Neural progenitor cell (in vitro differentiated cells): ENCODE measurements around the gene PMEL. TPM values are rescaled to one million over a fixed set of nuclear protein-coding genes. Genes with fewer than 3 reads are reported as not detected.
"Not testable (repeated sequence)": the region's sequence is repeated elsewhere in the genome, so short reads cannot be mapped to it uniquely, and the experiment has no call there.

Experiments used
- DNase-seq: peaks from one replicate; pipeline ENCODE4 v3.0.0-alpha.2; 2016; ENCODE audit warnings: low spot score
- H2AFZ ChIP-seq: fragments of 200-600 bp; sonication (generic); replicated peaks from 2 replicates; pipeline ENCODE4 v1.6.1; 2016; ENCODE audit warnings: antibody characterized with exemption
- H3F3A ChIP-seq: fragments of 200-600 bp; sonication (generic); 2 replicates; pipeline ENCODE4 v1.6.1; 2016; ENCODE audit warnings: antibody characterized with exemption, low read depth
- H3K27ac ChIP-seq: fragments of 200-600 bp; sonication (generic); 2 replicates; pipeline ENCODE4 v1.5.1; 2016; ENCODE audit warnings: mild to moderate bottlenecking
- H3K27me3 ChIP-seq: fragments of 200-600 bp; sonication (generic); 2 replicates; pipeline ENCODE4 v1.6.1; 2016; ENCODE audit warnings: mild to moderate bottlenecking, moderate library complexity
- H3K36me3 ChIP-seq: fragments of 200-600 bp; sonication (generic); 2 replicates; pipeline ENCODE4 v1.5.1; 2016
- H3K4me1 ChIP-seq: fragments of 200-600 bp; sonication (generic); 2 replicates; pipeline ENCODE4 v1.6.1; 2016; ENCODE audit warnings: mixed run types
- H3K4me2 ChIP-seq: fragments of 200-600 bp; sonication (generic); 2 replicates; pipeline ENCODE4 v1.6.1; 2016
- H3K4me3 ChIP-seq: fragments of 200-600 bp; sonication (generic); 2 replicates; pipeline ENCODE4 v1.5.1; 2016
- H3K79me2 ChIP-seq: fragments of 200-600 bp; sonication (generic); 2 replicates; pipeline ENCODE4 v1.6.1; 2016; ENCODE audit warnings: low read depth
- H3K9ac ChIP-seq: fragments of 200-600 bp; sonication (generic); 2 replicates; pipeline ENCODE4 v1.6.1; 2016
- H3K9me3 ChIP-seq: fragments of 200-600 bp; sonication (generic); 2 replicates; pipeline ENCODE4 v1.5.1; 2016; ENCODE audit warnings: low read depth
- H4K20me1 ChIP-seq: fragments of 200-600 bp; sonication (generic); 2 replicates; pipeline ENCODE4 v1.6.1; 2016; ENCODE audit warnings: low read depth
- H3K27ac Mint-ChIP-seq: 3 replicates; pipeline ENCODE4 v1.8.0; 2021; ENCODE audit warnings: mixed read lengths
- H3K27me3 Mint-ChIP-seq: 2 replicates; pipeline ENCODE4 v1.8.0; 2022; ENCODE audit warnings: low read depth, mild to moderate bottlenecking, inconsistent platforms, moderate library complexity, mixed read lengths; ENCODE audit not compliant: insufficient read depth
- H3K36me3 Mint-ChIP-seq: 3 replicates; pipeline ENCODE4 v1.8.0; 2021; ENCODE audit warnings: mixed read lengths
- H3K4me1 Mint-ChIP-seq: 3 replicates; pipeline ENCODE4 v1.8.0; 2021; ENCODE audit warnings: mixed read lengths
- H3K4me3 Mint-ChIP-seq: 3 replicates; pipeline ENCODE4 v1.8.0; 2021; ENCODE audit warnings: mild to moderate bottlenecking, moderate library complexity, mixed read lengths
- H3K9me3 Mint-ChIP-seq: 3 replicates; pipeline ENCODE4 v1.8.0; 2020; ENCODE audit warnings: mixed read lengths
- EZH2 ChIP-seq: fragments of 200-600 bp; sonication (generic); IDR thresholded peaks from 2 replicates; pipeline ENCODE4 v1.6.1; 2017; ENCODE audit warnings: antibody characterized with exemption, mild to moderate bottlenecking, moderate library complexity
- EZH2phosphoT487 ChIP-seq: fragments of 200-600 bp; sonication (generic); IDR thresholded peaks from 2 replicates; pipeline ENCODE4 v1.6.1; 2017; ENCODE audit warnings: antibody characterized with exemption
- total RNA-seq: library from RNA; depleted of rRNA; stranded (reverse); fragments of >200 nt; gene quantifications from 2 replicates; pipeline ENCODE4 v1.2.3, GENCODE V29; 2015; ENCODE audit warnings: low replicate concordance
- TF ChIP-seq, protein P1 (sequence below): fragments of 200-600 bp; sonication (generic); IDR thresholded peaks from 2 replicates; pipeline ENCODE4 v1.5.1; 2017; ENCODE audit warnings: antibody characterized with exemption, mild to moderate bottlenecking

PMEL gene
- total RNA-seq, 1 donor from 2014 or later = 207 TPM

DNA sequence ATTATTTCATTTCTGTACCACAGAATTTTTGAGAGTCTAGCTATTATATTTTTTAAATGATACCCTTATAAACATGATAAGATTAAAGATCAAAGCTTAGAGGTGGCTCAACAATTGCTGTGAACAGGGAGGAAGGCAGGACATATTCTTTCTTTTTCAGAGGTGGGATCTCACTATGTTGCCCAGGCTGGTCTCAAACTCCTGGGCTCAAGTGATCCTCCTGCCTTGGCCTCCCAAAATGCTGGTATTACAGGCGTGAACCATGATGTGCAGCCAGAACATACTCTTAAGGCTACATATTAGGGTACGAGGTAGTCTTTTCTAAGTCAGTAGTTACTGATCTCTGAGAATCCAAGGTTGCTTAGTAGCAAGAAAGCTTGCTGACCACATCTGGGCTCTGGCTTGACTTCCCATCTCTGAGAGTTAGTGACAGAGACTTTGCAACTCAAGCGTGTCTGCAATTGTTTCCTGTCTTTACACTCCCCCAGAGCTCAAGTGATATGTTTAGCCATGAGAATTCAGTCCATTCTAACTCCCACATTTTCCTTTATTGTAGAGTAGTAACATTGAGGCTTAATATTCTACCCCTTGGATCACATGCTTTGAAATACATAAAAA lies 16.6 kb upstream of the PMEL start:
- H3K36me3 ChIP-seq = no peaks in the 10 kb centered on the region
- no peak for DNase-seq
- Mint-ChIP-seq H3K36me3 (peaks cover 37% of the 10 kb centered on the region), H3K27ac (no peak overlapping the region), H3K27me3 (no peaks in the 10 kb centered on the region), H3K4me1 (no peaks in the 10 kb centered on the region), H3K4me3 (no peak overlapping the region), H3K9me3 (no peaks in the 10 kb centered on the region)
- peaks cover 27% of the 10 kb centered on the region for H4K20me1 ChIP-seq
- H3K9me3 ChIP-seq = no peaks in the 10 kb centered on the region
- no peaks in the 10 kb centered on the region for H3K27me3 ChIP-seq
- H3K4me2 ChIP-seq = no peak overlapping the region
- H3F3A ChIP-seq = no peaks in the 10 kb centered on the region
- no peak overlapping the region for H3K9ac ChIP-seq
- H2AFZ ChIP-seq = no peak overlapping the region
- H3K4me1 ChIP-seq = no peaks in the 10 kb centered on the region
- no peak overlapping the region for H3K27ac ChIP-seq
- H3K4me3 ChIP-seq = no peak overlapping the region
- H3K79me2 ChIP-seq = peaks cover 44% of the 10 kb centered on the region
- no peak for TF ChIP-seq EZH2
- TF ChIP-seq EZH2phosphoT487 = no peak
- TF ChIP-seq, protein P1, sequence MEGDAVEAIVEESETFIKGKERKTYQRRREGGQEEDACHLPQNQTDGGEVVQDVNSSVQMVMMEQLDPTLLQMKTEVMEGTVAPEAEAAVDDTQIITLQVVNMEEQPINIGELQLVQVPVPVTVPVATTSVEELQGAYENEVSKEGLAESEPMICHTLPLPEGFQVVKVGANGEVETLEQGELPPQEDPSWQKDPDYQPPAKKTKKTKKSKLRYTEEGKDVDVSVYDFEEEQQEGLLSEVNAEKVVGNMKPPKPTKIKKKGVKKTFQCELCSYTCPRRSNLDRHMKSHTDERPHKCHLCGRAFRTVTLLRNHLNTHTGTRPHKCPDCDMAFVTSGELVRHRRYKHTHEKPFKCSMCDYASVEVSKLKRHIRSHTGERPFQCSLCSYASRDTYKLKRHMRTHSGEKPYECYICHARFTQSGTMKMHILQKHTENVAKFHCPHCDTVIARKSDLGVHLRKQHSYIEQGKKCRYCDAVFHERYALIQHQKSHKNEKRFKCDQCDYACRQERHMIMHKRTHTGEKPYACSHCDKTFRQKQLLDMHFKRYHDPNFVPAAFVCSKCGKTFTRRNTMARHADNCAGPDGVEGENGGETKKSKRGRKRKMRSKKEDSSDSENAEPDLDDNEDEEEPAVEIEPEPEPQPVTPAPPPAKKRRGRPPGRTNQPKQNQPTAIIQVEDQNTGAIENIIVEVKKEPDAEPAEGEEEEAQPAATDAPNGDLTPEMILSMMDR = no peak

DNA sequence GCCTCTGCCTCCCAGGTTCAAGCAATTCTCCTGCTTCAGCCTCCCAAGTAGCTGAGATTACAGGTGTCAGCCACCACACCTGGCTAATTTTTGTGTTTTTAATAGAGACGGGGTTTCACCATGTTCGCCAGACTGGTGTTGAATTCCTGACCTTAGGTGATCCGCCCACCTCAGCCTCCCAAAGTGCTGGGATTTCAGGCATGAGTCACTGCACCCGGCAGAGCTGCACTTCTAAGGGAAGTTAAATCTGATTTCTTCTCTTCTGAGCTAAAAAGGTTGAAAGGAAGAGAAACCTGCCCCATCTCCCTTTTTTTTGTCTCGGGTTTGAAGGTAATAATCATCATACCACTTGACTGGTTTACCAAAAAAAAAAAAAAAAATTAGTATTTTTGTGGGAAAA lies 16.0 kb upstream of the PMEL start:
- H3F3A ChIP-seq, H2AFZ ChIP-seq, H3K27ac Mint-ChIP-seq, H3K9ac ChIP-seq, H3K9me3 ChIP-seq, H3K4me1 Mint-ChIP-seq, H3K36me3 ChIP-seq, H3K4me3 Mint-ChIP-seq, H3K4me3 ChIP-seq, H3K27me3 ChIP-seq, H3K9me3 Mint-ChIP-seq, H3K4me2 ChIP-seq, DNase-seq, H3K4me1 ChIP-seq, H3K27ac ChIP-seq, H3K27me3 Mint-ChIP-seq: not testable (repeated sequence)
- peaks cover 31% of the 10 kb centered on the region for H4K20me1 ChIP-seq
- peaks cover 49% of the 10 kb centered on the region for H3K79me2 ChIP-seq
- H3K36me3 Mint-ChIP-seq = peaks cover 39% of the 10 kb centered on the region

DNA sequence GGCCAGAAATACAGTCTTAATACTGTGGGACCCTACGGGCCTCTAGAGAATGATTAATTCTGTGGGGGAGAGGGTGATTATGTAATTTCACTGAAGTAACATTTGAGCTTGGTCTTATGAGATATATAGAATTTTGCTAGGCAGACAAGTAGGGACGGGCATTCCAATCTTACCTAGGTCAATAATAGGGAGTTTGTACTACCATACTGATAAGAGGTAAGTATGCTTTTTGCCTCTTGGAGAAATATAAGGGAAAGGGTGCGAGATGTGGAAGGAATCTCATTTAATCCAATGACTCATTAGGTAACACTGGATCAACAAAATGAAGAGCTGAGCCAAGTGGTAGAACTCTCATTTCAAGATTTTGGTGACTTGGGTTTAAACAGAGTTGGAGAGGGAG lies 13.2 kb upstream of the PMEL start:
- Mint-ChIP-seq H3K9me3 (no peaks in the 10 kb centered on the region), H3K4me3 (no peak overlapping the region), H3K27ac (no peak overlapping the region), H3K36me3 (peaks cover 32% of the 10 kb centered on the region), H3K27me3 (no peaks in the 10 kb centered on the region), H3K4me1 (peaks cover 9% of the 10 kb centered on the region)
- Histone ChIP-seq H3K9ac (no peak overlapping the region), H3K9me3 (no peaks in the 10 kb centered on the region), H3K4me1 (peaks cover 6% of the 10 kb centered on the region), H4K20me1 (peaks cover 28% of the 10 kb centered on the region), H3K79me2 (peaks cover 77% of the 10 kb centered on the region), H3K27ac (no peak overlapping the region), H3K27me3 (no peaks in the 10 kb centered on the region), H3K4me2 (no peak overlapping the region), H3K36me3 (no peaks in the 10 kb centered on the region), H2AFZ (no peak overlapping the region), H3F3A (peaks cover 14% of the 10 kb centered on the region), H3K4me3 (no peak overlapping the region)
- TF ChIP-seq EZH2phosphoT487 = no peak
- TF ChIP-seq, protein P1 = no peak
- no peak for TF ChIP-seq EZH2
- no peak for DNase-seq

DNA sequence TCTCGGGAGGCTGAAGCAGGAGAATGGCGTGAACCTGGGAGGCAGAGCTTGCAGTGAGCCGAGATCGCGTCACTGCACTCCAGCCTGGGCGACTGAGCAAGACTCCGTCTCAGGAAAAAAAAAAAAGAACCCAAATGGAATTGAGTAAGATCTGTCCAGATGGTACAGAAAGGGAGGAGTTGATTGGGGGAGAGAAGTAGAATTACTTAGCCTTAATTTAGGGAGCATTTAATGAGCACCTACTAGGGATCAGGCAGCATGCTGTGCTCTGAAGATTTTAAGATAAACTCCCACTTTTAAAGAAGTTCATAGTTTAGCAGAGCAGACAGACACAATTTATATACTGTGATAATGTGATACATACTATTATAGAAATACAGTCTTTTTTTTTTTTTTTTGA lies 12.6 kb upstream of the PMEL start:
- Histone ChIP-seq H3K4me2 (no peak overlapping the region), H3K79me2 (peaks cover 77% of the 10 kb centered on the region), H3K4me3 (no peak overlapping the region), H3K36me3 (no peaks in the 10 kb centered on the region), H2AFZ (no peak overlapping the region), H3K4me1 (peaks cover 6% of the 10 kb centered on the region), H3F3A (peaks cover 15% of the 10 kb centered on the region), H3K9me3 (no peaks in the 10 kb centered on the region), H3K27ac (no peak overlapping the region), H4K20me1 (peaks cover 28% of the 10 kb centered on the region), H3K9ac (no peak overlapping the region), H3K27me3 (no peaks in the 10 kb centered on the region)
- TF ChIP-seq EZH2phosphoT487 (no peak), EZH2 (no peak)
- TF ChIP-seq, protein P1 = no peak
- Mint-ChIP-seq H3K4me3 (no peak overlapping the region), H3K36me3 (peaks cover 31% of the 10 kb centered on the region), H3K9me3 (no peaks in the 10 kb centered on the region), H3K27me3 (no peaks in the 10 kb centered on the region), H3K4me1 (peaks cover 9% of the 10 kb centered on the region), H3K27ac (no peak overlapping the region)
- no peak for DNase-seq
